H9 (cell line): ENCODE data around the gene NDUFA11. TPM values are rescaled to one million over a fixed set of nuclear protein-coding genes. Genes with fewer than 3 reads are reported as not detected.

Source experiments
- DNase-seq: peaks from one replicate; pipeline ENCODE4 v3.0.0-alpha.2; 2017
- H2AFZ ChIP-seq: one replicate; pipeline ENCODE4 v1.6.1; 2013; ENCODE audit warnings: mild to moderate bottlenecking, low read length, control low read depth, moderate library complexity
- H2AK5ac ChIP-seq: 2 replicates; pipeline ENCODE4 v1.6.1; 2013; ENCODE audit warnings: low read length, control low read depth, mixed read lengths; ENCODE audit not compliant: insufficient read length
- H2BK120ac ChIP-seq: one replicate; pipeline ENCODE4 v1.6.1; 2013; ENCODE audit warnings: low read depth, mild to moderate bottlenecking, low read length, control low read depth, inconsistent platforms; ENCODE audit not compliant: poor library complexity, severe bottlenecking
- H2BK12ac ChIP-seq: 2 replicates; pipeline ENCODE4 v1.6.1; 2013; ENCODE audit warnings: low read length, control low read depth, mixed read lengths, low read depth; ENCODE audit not compliant: insufficient read length
- H2BK15ac ChIP-seq: 2 replicates; pipeline ENCODE4 v1.6.1; 2013; ENCODE audit warnings: low read depth, low read length, control low read depth
- H2BK20ac ChIP-seq: one replicate; pipeline ENCODE4 v1.6.1; 2013; ENCODE audit warnings: low read depth, mild to moderate bottlenecking, low read length, control low read depth, inconsistent platforms; ENCODE audit not compliant: poor library complexity, severe bottlenecking
- H2BK5ac ChIP-seq: 2 replicates; pipeline ENCODE4 v1.6.1; 2013; ENCODE audit warnings: low read length, control low read depth, mixed read lengths; ENCODE audit not compliant: insufficient read length
- H3K14ac ChIP-seq: 2 replicates; pipeline ENCODE4 v1.6.1; 2013; ENCODE audit warnings: low read length, control low read depth; ENCODE audit not compliant: insufficient read depth
- H3K18ac ChIP-seq: 2 replicates; pipeline ENCODE4 v1.6.1; 2013; ENCODE audit warnings: low read depth, mild to moderate bottlenecking, mixed read lengths, low read length, control low read depth; ENCODE audit not compliant: insufficient read length
- H3K23ac ChIP-seq: 2 replicates; pipeline ENCODE4 v1.6.1; 2013; ENCODE audit warnings: low read length, control low read depth, mixed read lengths, low read depth; ENCODE audit not compliant: insufficient read length
- H3K23me2 ChIP-seq: 2 replicates; pipeline ENCODE4 v1.6.1; 2013; ENCODE audit warnings: low read depth, mild to moderate bottlenecking, mixed read lengths, low read length, control low read depth; ENCODE audit not compliant: insufficient read length, poor library complexity, severe bottlenecking
- H3K27ac ChIP-seq: 2 replicates; pipeline ENCODE4 v1.5.1; 2013; ENCODE audit warnings: low read length, control low read depth, mixed read lengths, low read depth; ENCODE audit not compliant: insufficient read length
- H3K27me3 ChIP-seq: 2 replicates; pipeline ENCODE4 v1.6.1; 2013; ENCODE audit warnings: low read length, control low read depth, inconsistent platforms; ENCODE audit not compliant: insufficient read depth
- H3K4ac ChIP-seq: 2 replicates; pipeline ENCODE4 v1.6.1; 2013; ENCODE audit warnings: low read depth, mild to moderate bottlenecking, control low read depth, inconsistent platforms, low read length, moderate library complexity
- H3K4me1 ChIP-seq: 2 replicates; pipeline ENCODE4 v1.6.1; 2013; ENCODE audit warnings: low read length, control low read depth, inconsistent platforms; ENCODE audit not compliant: insufficient read depth
- H3K4me2 ChIP-seq: 2 replicates; pipeline ENCODE4 v1.6.1; 2013; ENCODE audit warnings: low read length, control low read depth, mixed read lengths; ENCODE audit not compliant: insufficient read length, insufficient read depth
- H3K56ac ChIP-seq: 2 replicates; pipeline ENCODE4 v1.6.1; 2013; ENCODE audit warnings: low read depth, mild to moderate bottlenecking, mixed read lengths, low read length, control low read depth; ENCODE audit not compliant: insufficient read length
- H3K79me1 ChIP-seq: 2 replicates; pipeline ENCODE4 v1.6.1; 2013; ENCODE audit warnings: low read depth, mild to moderate bottlenecking, moderate library complexity, low read length, control low read depth, inconsistent platforms; ENCODE audit not compliant: insufficient read depth, poor library complexity, severe bottlenecking
- H3K79me2 ChIP-seq: 2 replicates; pipeline ENCODE4 v1.6.1; 2013; ENCODE audit warnings: low read length, control low read depth, inconsistent platforms; ENCODE audit not compliant: insufficient read depth
- H3K9ac ChIP-seq: 2 replicates; pipeline ENCODE4 v1.6.1; 2013; ENCODE audit warnings: low read length, control low read depth, mixed read lengths; ENCODE audit not compliant: insufficient read length; ENCODE audit errors: extremely low read depth
- H3K9me3 ChIP-seq: one replicate; pipeline ENCODE4 v1.6.1; 2013; ENCODE audit warnings: low read depth, low read length, inconsistent platforms; ENCODE audit not compliant: control insufficient read depth
- H3T11ph ChIP-seq: one replicate; pipeline ENCODE4 v1.6.1; 2013; ENCODE audit warnings: mild to moderate bottlenecking, low read length, control low read depth, inconsistent platforms
- H4K20me1 ChIP-seq: one replicate; pipeline ENCODE4 v1.6.1; 2013; ENCODE audit not compliant: control insufficient read depth, insufficient read length, insufficient read depth
- H4K5ac ChIP-seq: 2 replicates; pipeline ENCODE4 v1.6.1; 2013; ENCODE audit warnings: low read depth, mild to moderate bottlenecking, mixed read lengths, low read length, control low read depth; ENCODE audit not compliant: insufficient read length
- H4K8ac ChIP-seq: replicated peaks from 2 replicates; pipeline ENCODE4 v1.6.1; 2013; ENCODE audit warnings: low read length, control low read depth, mixed read lengths, low read depth; ENCODE audit not compliant: insufficient read length
- H4K91ac ChIP-seq: 2 replicates; pipeline ENCODE4 v1.6.1; 2013; ENCODE audit warnings: low read depth, mild to moderate bottlenecking, moderate library complexity, mixed read lengths, low read length, control low read depth; ENCODE audit not compliant: insufficient read length
- H3K27ac Mint-ChIP-seq, 3 experiments: 2 replicates in 2 of 3; 3 replicates in 1 of 3; pipeline ENCODE4 v1.8.0; 2020 to 2021; ENCODE audit warnings: mixed read lengths in 3 of 3, mild to moderate bottlenecking in 1 of 3, moderate library complexity in 1 of 3
- H3K27me3 Mint-ChIP-seq: 2 replicates; pipeline ENCODE4 v1.8.0; 2021; ENCODE audit warnings: low read depth, mild to moderate bottlenecking, moderate library complexity, mixed read lengths
- H3K36me3 Mint-ChIP-seq, 3 experiments: 2 replicates in 2 of 3; 3 replicates in 1 of 3; pipeline ENCODE4 v1.8.0; 2020 to 2021; ENCODE audit warnings: low read depth in 3 of 3, mixed read lengths in 3 of 3; ENCODE audit not compliant: insufficient read depth in 1 of 3
- H3K4me1 Mint-ChIP-seq, 2 experiments: 2 replicates each; pipeline ENCODE4 v1.8.0; 2020; ENCODE audit warnings: mixed read lengths in 2 of 2
- H3K4me3 Mint-ChIP-seq, 2 experiments: 2 replicates in 1 of 2; 3 replicates in 1 of 2; pipeline ENCODE4 v1.8.0; 2020 to 2021; ENCODE audit warnings: mild to moderate bottlenecking in 2 of 2, mixed read lengths in 2 of 2, moderate library complexity in 1 of 2
- H3K9me3 Mint-ChIP-seq, 2 experiments: 2 replicates in 1 of 2; 3 replicates in 1 of 2; pipeline ENCODE4 v1.8.0; 2020; ENCODE audit warnings: mild to moderate bottlenecking in 2 of 2, mixed read lengths in 2 of 2, moderate library complexity in 1 of 2
- CTCF ChIP-seq: fragments of 200-600 bp; sonication (generic); conservative IDR thresholded peaks from 3 replicates; pipeline ENCODE4 v1.8.0; 2021; ENCODE audit warnings: antibody characterized with exemption, mild to moderate bottlenecking
- WGBS: extraction: QIAGEN DNeasy Blood & Tissue Kit; methylation state at CpG from one replicate; pipeline ENCODE4 v1.1.7; 2013; ENCODE audit warnings: missing lambda C conversion rate, low lambda C conversion rate, mixed read lengths; ENCODE audit not compliant: insufficient read length; ENCODE audit errors: extremely low coverage; 5-methylcytosine and 5-hydroxymethylcytosine counted together
- total RNA-seq: library from RNA; stranded (reverse); gene quantifications from 2 replicates; pipeline ENCODE4 v1.2.1, GENCODE V29; 2021

The NDUFA11 gene
- total RNA-seq, 1 experiment from 2014 or later, result 282 TPM

DNA sequence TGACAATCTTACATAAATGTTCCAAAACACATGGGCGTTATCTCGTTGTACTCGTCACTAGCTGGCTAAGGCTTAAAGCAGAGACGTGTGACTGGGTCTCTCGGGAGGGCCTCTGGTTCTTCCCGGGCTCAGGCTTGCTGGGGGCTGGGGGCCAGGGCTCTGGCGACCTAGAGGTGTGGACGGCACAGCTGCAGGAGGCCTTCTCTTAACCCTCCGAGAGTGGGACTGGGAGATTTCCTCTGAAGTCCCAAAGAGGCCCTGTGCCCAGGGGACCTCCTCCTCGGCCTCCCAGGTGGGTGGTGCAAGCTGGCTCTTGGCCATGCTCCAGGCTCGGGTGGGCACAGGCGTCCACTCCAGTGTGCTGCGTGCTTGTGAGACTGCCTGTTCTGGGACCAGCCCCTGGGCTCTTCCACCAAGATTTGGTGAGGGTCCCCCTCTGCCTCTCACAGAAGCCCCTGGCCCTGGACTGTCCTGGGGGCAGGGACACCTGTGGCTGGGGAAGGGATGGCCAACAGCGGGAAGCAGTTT lies 12.7 kb upstream of the NDUFA11 start:
- H2AFZ ChIP-seq, result no peak overlapping the region
- TF ChIP-seq CTCF, result no peak
- Mint-ChIP-seq H3K27me3 (no peaks in the 10 kb centered on the region; the same call in 1 of the 2 replicates), H3K27ac (no peak overlapping the region), H3K4me1 (no peaks in the 10 kb centered on the region), H3K4me3 (no peak overlapping the region), H3K9me3 (no peaks in the 10 kb centered on the region), H3K36me3 (peaks cover 11 to 45% (median 34%) of the 10 kb centered on the region in 3 experiments)
- no peak overlapping the region for H3K27ac ChIP-seq
- no peak for DNase-seq
- no peak overlapping the region for H2BK20ac ChIP-seq
- no peak overlapping the region for H4K8ac ChIP-seq
- no peaks in the 10 kb centered on the region for H3K4me1 ChIP-seq
- no peaks in the 10 kb centered on the region for H3K27me3 ChIP-seq
- no peak overlapping the region for H4K5ac ChIP-seq
- no peak overlapping the region for H2BK15ac ChIP-seq
- no peak overlapping the region for H3T11ph ChIP-seq
- H3K14ac ChIP-seq, result no peak overlapping the region
- no peaks in the 10 kb centered on the region for H3K23me2 ChIP-seq
- no peak overlapping the region for H2AK5ac ChIP-seq
- no peak overlapping the region for H2BK120ac ChIP-seq
- H2BK5ac ChIP-seq, result no peak overlapping the region
- H3K79me2 ChIP-seq, result no peaks in the 10 kb centered on the region
- no peak overlapping the region for H4K91ac ChIP-seq
- no peak overlapping the region for H3K18ac ChIP-seq
- H3K79me1 ChIP-seq, result no peaks in the 10 kb centered on the region
- H3K4ac ChIP-seq, result no peak overlapping the region
- WGBS, result no CpG with 5 or more reads among the region's 14 CpGs
- no peaks in the 10 kb centered on the region for H4K20me1 ChIP-seq
- no peak overlapping the region for H3K4me2 ChIP-seq
- no peaks in the 10 kb centered on the region for H3K9me3 ChIP-seq
- H3K56ac ChIP-seq, result no peak overlapping the region
- no peak overlapping the region for H3K9ac ChIP-seq
- no peak overlapping the region for H3K23ac ChIP-seq
- H2BK12ac ChIP-seq, result no peak overlapping the region
